Uterus (tissue), 4 donors: Measurements from ENCODE around the gene VAT1L. TPM values are rescaled to one million over a fixed set of nuclear protein-coding genes. Genes with fewer than 3 reads are reported as not detected.

Experiments used
- DNase-seq, 2 donors: peaks; one replicate each; pipeline ENCODE4 v3.0.0-alpha.2; 2019 to 2020
- H3K27ac ChIP-seq, 2 donors: fragments of 200-600 bp; sonication (generic); 1 replicate in 1 of 2; 2 replicates in 1 of 2; pipeline ENCODE4 v1.5.1; 2016 to 2018
- H3K27me3 ChIP-seq, 2 donors: fragments of 200-600 bp; sonication (generic); one replicate each; pipeline ENCODE4 v1.5.1; 2018 to 2019; ENCODE audit warnings: control low read depth in 1 of 2
- H3K36me3 ChIP-seq, 2 donors: fragments of 200-600 bp; sonication (generic); one replicate each; pipeline ENCODE4 v1.5.1; 2019; ENCODE audit warnings: control low read depth in 1 of 2
- H3K4me1 ChIP-seq, 2 donors: fragments of 200-600 bp; sonication (generic); one replicate each; pipeline ENCODE4 v1.5.1; 2018 to 2019; ENCODE audit warnings: control low read depth in 1 of 2
- H3K4me3 ChIP-seq, 2 donors: fragments of 200-600 bp; sonication (generic); 1 replicate in 1 of 2; 2 replicates in 1 of 2; pipeline ENCODE4 v1.5.1; 2018 to 2019; ENCODE audit warnings: mild to moderate bottlenecking in 1 of 2
- H3K9me3 ChIP-seq, 2 donors: fragments of 200-600 bp; sonication (generic); one replicate each; pipeline ENCODE4 v1.5.1; 2019; ENCODE audit warnings: control low read depth in 1 of 2
- CTCF ChIP-seq, 4 experiments: fragments of 200-600 bp in 2 of 4; fragments of 450-650 bp in 2 of 4; sonication (generic) in 2 of 4; IDR thresholded peaks; one replicate each; pipeline ENCODE4 v1.5.1; 2016 to 2019; ENCODE audit warnings: antibody characterized with exemption in 4 of 4, mild to moderate bottlenecking in 2 of 4, moderate library complexity in 1 of 4
- POLR2A ChIP-seq, 2 donors: fragments of 450-650 bp; IDR thresholded peaks; one replicate each; pipeline ENCODE4 v1.6.1; 2016; ENCODE audit warnings: antibody characterized with exemption in 2 of 2, mild to moderate bottlenecking in 1 of 2, moderate library complexity in 1 of 2
- intact Hi-C: fragments of 100-400 bp; cut with DNase I; formaldehyde crosslinking; loops from one replicate; pipeline ENCODE4 v1.15.1; 2023; ENCODE audit warnings: low total_unique reads
- total RNA-seq, 4 donors: library from RNA; depleted of rRNA in 3 of 4; stranded (reverse); fragments of >200 nt in 3 of 4; gene quantifications; one replicate each; pipeline versions ENCODE4 v1.1.0 to v1.2.4, GENCODE V29; 2014 to 2023
- donor health status: DM: yes; HTN: yes; CAD: no.

The VAT1L gene
- total RNA-seq, 4 donors from 2014 or later = 0.29 to 3.8 (median 1.7) TPM

- Histone ChIP-seq H3K4me3 (no peak overlapping the region), H3K27me3 (no peaks in the 10 kb centered on the region), H3K36me3 (no peaks in the 10 kb centered on the region), H3K27ac (no peak overlapping the region), H3K9me3 (no peaks in the 10 kb centered on the region), H3K4me1 (no peaks in the 10 kb centered on the region)
- intact Hi-C loops = no loop called here
- no peak for DNase-seq
- no peak for TF ChIP-seq CTCF (IDR thresholded peaks at IDR 0.05)
- TF ChIP-seq POLR2A (IDR thresholded peaks at IDR 0.05) = no peak
Observed at GRCh38 chr16:77816293-77816692, 27.9 kb downstream of the VAT1L start.

- H3K9me3 ChIP-seq = no peaks in the 10 kb centered on the region
- no peak overlapping the region for H3K27ac ChIP-seq
- no peaks in the 10 kb centered on the region for H3K27me3 ChIP-seq
- intact Hi-C loops = no loop called here
- no peaks in the 10 kb centered on the region for H3K4me1 ChIP-seq
- no peaks in the 10 kb centered on the region for H3K36me3 ChIP-seq
- no peak for DNase-seq
- no peak for TF ChIP-seq CTCF (IDR thresholded peaks at IDR 0.05)
- TF ChIP-seq POLR2A (IDR thresholded peaks at IDR 0.05) = no peak
- H3K4me3 ChIP-seq = no peak overlapping the region
Observed at GRCh38 chr16:77820340-77820739, 32.0 kb downstream of the VAT1L start.

GRCh38 chr16:77822661-77823060 lies 34.3 kb downstream of the VAT1L start:
- H3K36me3 ChIP-seq = no peaks in the 10 kb centered on the region
- no peaks in the 10 kb centered on the region for H3K9me3 ChIP-seq
- intact Hi-C loops = no loop called here
- H3K4me1 ChIP-seq = no peaks in the 10 kb centered on the region
- TF ChIP-seq POLR2A (IDR thresholded peaks at IDR 0.05) (no peak), CTCF (IDR thresholded peaks at IDR 0.05) (no peak)
- DNase-seq = no peak
- no peak overlapping the region for H3K27ac ChIP-seq
- no peak overlapping the region for H3K4me3 ChIP-seq
- H3K27me3 ChIP-seq = no peaks in the 10 kb centered on the region

- Histone ChIP-seq H3K27me3 (no peaks in the 10 kb centered on the region), H3K9me3 (no peaks in the 10 kb centered on the region), H3K4me1 (no peaks in the 10 kb centered on the region), H3K4me3 (no peak overlapping the region), H3K36me3 (no peaks in the 10 kb centered on the region), H3K27ac (no peak overlapping the region)
- no peak for DNase-seq
- TF ChIP-seq POLR2A (IDR thresholded peaks at IDR 0.05) (no peak), CTCF (IDR thresholded peaks at IDR 0.05) (no peak)
- intact Hi-C loops = no loop called here
Observed at GRCh38 chr16:77823067-77823466, 34.7 kb downstream of the VAT1L start.

GRCh38 chr16:77825196-77825595 lies 36.8 kb downstream of the VAT1L start:
- H3K36me3 ChIP-seq = no peaks in the 10 kb centered on the region
- H3K4me1 ChIP-seq = no peaks in the 10 kb centered on the region
- no peak overlapping the region for H3K27ac ChIP-seq
- DNase-seq = no peak
- H3K4me3 ChIP-seq = no peak overlapping the region
- no peaks in the 10 kb centered on the region for H3K9me3 ChIP-seq
- intact Hi-C loops = no loop called here
- no peaks in the 10 kb centered on the region for H3K27me3 ChIP-seq
- TF ChIP-seq CTCF (IDR thresholded peaks at IDR 0.05) (no peak), POLR2A (IDR thresholded peaks at IDR 0.05) (no peak)
